GM12878 (cell line): ENCODE data around the gene SPDYC. TPM values are rescaled to one million over a fixed set of nuclear protein-coding genes. Genes with fewer than 3 reads are reported as not detected.

ENCODE experiments used
- ATAC-seq: fragments of 200-7000 bp; cut with Tn5 transposase; 3 replicates; pipeline ENCODE4 v1.9.1; 2020; ENCODE audit warnings: mild to moderate bottlenecking, moderate library complexity
- BruUV-seq: library from RNA; stranded (reverse); fragments of 400-500 nt; replicated peaks from 2 replicates; lab custom pipeline; 2021; lab: Mats Ljungman, UMichigan
- CTCF ChIA-PET: fragments of 300-600 bp; sonication (Branson Sonifier 250); formaldehyde crosslinking; extraction: SDS; loops from one replicate; lab custom pipeline; 2021; ENCODE audit warnings: inconsistent platforms; lab: Yijun Ruan, JAX
- POLR2A ChIA-PET: fragments of 350-600 bp; formaldehyde crosslinking; extraction: SDS; loops from one replicate; lab custom pipeline; 2021; ENCODE audit warnings: inconsistent platforms; lab: Charles Lee
- RAD21 ChIA-PET: fragments of 300-600 bp; sonication (Branson Sonifier 250); formaldehyde crosslinking; loops from one replicate; lab custom pipeline; 2023; ENCODE audit warnings: antibody characterized with exemption; ENCODE audit not compliant: unreplicated experiment; lab: Charles Lee
- SMC1A ChIA-PET: fragments of 300-600 bp; sonication (Branson Sonifier 250); formaldehyde crosslinking; loops from one replicate; lab custom pipeline; 2023; ENCODE audit not compliant: unreplicated experiment, uncharacterized antibody; lab: Charles Lee
- DNase-seq: peaks from one replicate; pipeline ENCODE4 v3.0.0-alpha.2; 2011; ENCODE audit warnings: low read depth, low spot score
- FAIRE-seq: peaks from 3 replicates; lab custom pipeline; 2011; peaks lifted over from hg19 to GRCh38; lab: Jason Lieb, UNC
- H2AFZ ChIP-seq: 2 replicates; pipeline ENCODE4 v1.6.0; 2011; ENCODE audit warnings: low read depth, low read length, control low read depth; ENCODE audit not compliant: control insufficient read depth
- H3K27ac ChIP-seq: 2 replicates; pipeline ENCODE4 v1.5.1; 2011; ENCODE audit warnings: control low read depth; ENCODE audit not compliant: control insufficient read depth, insufficient read depth
- H3K27me3 ChIP-seq, 2 experiments: replicated peaks in 1 of 2; 2 replicates each; pipeline versions ENCODE4 v1.6.0 to v1.6.1; 2011; ENCODE audit warnings: low read length in 1 of 2; ENCODE audit not compliant: control insufficient read depth in 2 of 2, insufficient read depth in 2 of 2
- H3K36me3 ChIP-seq, 2 experiments: 2 replicates each; pipeline ENCODE4 v1.5.1; 2011; ENCODE audit warnings: low read length in 1 of 2; ENCODE audit not compliant: control insufficient read depth in 2 of 2, insufficient read depth in 2 of 2
- H3K4me1 ChIP-seq: 2 replicates; pipeline ENCODE4 v1.6.1; 2011; ENCODE audit warnings: mild to moderate bottlenecking, low read length, moderate library complexity, mixed read lengths; ENCODE audit not compliant: control insufficient read depth, insufficient read depth
- H3K4me2 ChIP-seq: 2 replicates; pipeline ENCODE4 v1.6.0; 2011; ENCODE audit warnings: control low read depth; ENCODE audit not compliant: control insufficient read depth, insufficient read depth
- H3K4me3 ChIP-seq: fragments of 200-600 bp; sonication (generic); 2 replicates; pipeline ENCODE4 v1.5.1; 2016
- H3K79me2 ChIP-seq: 2 replicates; pipeline ENCODE4 v1.6.0; 2011; ENCODE audit warnings: low read length; ENCODE audit not compliant: control insufficient read depth, insufficient read depth
- H3K9ac ChIP-seq: 2 replicates; pipeline ENCODE4 v1.8.0; 2011; ENCODE audit warnings: low read length, control low read depth, mixed read lengths; ENCODE audit not compliant: control insufficient read depth, insufficient read depth
- H3K9me3 ChIP-seq: replicated peaks from 3 replicates; pipeline ENCODE4 v1.5.1; 2011; ENCODE audit warnings: mild to moderate bottlenecking, low read length; ENCODE audit not compliant: control insufficient read depth, insufficient read depth
- H4K20me1 ChIP-seq: 2 replicates; pipeline ENCODE4 v1.6.0; 2011; ENCODE audit not compliant: control insufficient read depth, insufficient read depth
- ETV6 ChIP-seq, 2 experiments: fragments of 450-650 bp in 1 of 2; IDR thresholded peaks in 1 of 2; conservative IDR thresholded peaks in 1 of 2; 2 replicates each; pipeline ENCODE4 v1.6.1; 2014; ENCODE audit warnings: antibody characterized with exemption in 1 of 2, borderline replicate concordance in 1 of 2, low read depth in 1 of 2, mild to moderate bottlenecking in 1 of 2, moderate library complexity in 1 of 2
- HDAC2 ChIP-seq: fragments of 200-600 bp; sonication (generic); IDR thresholded peaks from 2 replicates; pipeline ENCODE4 v1.6.1; 2017
- JUND ChIP-seq: IDR thresholded peaks from 2 replicates; pipeline ENCODE4 v1.6.1; 2012; ENCODE audit warnings: low read depth, mild to moderate bottlenecking, low read length, improper control_type of control experiment, moderate library complexity
- MYC ChIP-seq: IDR thresholded peaks from 2 replicates; pipeline ENCODE4 v1.6.1; 2011; ENCODE audit warnings: mild to moderate bottlenecking, low read length, moderate library complexity, inconsistent platforms; ENCODE audit not compliant: insufficient read depth, insufficient replicate concordance, insufficient read length, severe bottlenecking
- SMAD1 ChIP-seq: fragments of 450-650 bp; IDR thresholded peaks from 2 replicates; pipeline ENCODE4 v1.6.1; 2018; ENCODE audit warnings: mild to moderate bottlenecking, low read depth; ENCODE audit not compliant: partially characterized antibody
- SMARCA5 ChIP-seq: fragments of 450-650 bp; IDR thresholded peaks from 2 replicates; pipeline ENCODE4 v1.6.1; 2017; ENCODE audit warnings: mild to moderate bottlenecking
- TBL1XR1 ChIP-seq: IDR thresholded peaks from 2 replicates; pipeline ENCODE4 v1.6.1; 2012; ENCODE audit warnings: low read depth, low read length, improper control_type of control experiment
- WGBS: methylation state at CpG from one replicate; pipeline ENCODE4 v1.1.6; 2016; ENCODE audit warnings: low lambda C conversion rate; ENCODE audit not compliant: insufficient replicate concordance, insufficient coverage; ENCODE audit errors: missing lambda C conversion rate; 5-methylcytosine and 5-hydroxymethylcytosine counted together
- in situ Hi-C: fragments of 300-500 bp; cut with MboI; formaldehyde crosslinking; loops from 9 replicates; pipeline ENCODE4 v1.14.3; 2018; ENCODE audit warnings: mixed read lengths
- intact Hi-C: fragments of 100-400 bp; cut with micrococcal nuclease; formaldehyde crosslinking; loops from one replicate; pipeline ENCODE4 v1.14.2; 2022; ENCODE audit not compliant: unreplicated experiment
- polyA plus RNA-seq, 11 experiments: library from polyadenylated mRNA; depleted of rRNA in 4 of 11; unstranded in 6 of 11; stranded (reverse) in 5 of 11; fragments of >200 nt; fragmentation: Nextera tagmentation in 4 of 11; fragmentation: Illumina TruSeq in 1 of 11; extraction: Ambion mirVana in 4 of 11; extraction: Trizol in 1 of 11; gene quantifications; 1 replicate in 1 of 11; 2 replicates in 10 of 11; pipeline versions ENCODE4 v1.2.1 to v1.2.3, GENCODE V29; 2011 to 2016; ENCODE audit warnings: inconsistent platforms in 2 of 11, missing spikeins in 2 of 11, low read depth in 1 of 11
- total RNA-seq, 4 experiments: library from RNA; depleted of rRNA in 3 of 4; stranded (reverse); fragments of >200 nt in 3 of 4; fragmentation: Illumina TruSeq in 1 of 4; extraction: Trizol in 1 of 4; gene quantifications; 2 replicates each; pipeline versions ENCODE4 v1.2.1 to v1.2.3, GENCODE V29; 2013 to 2021

SPDYC gene
- total and polyA plus RNA-seq, 10 of the 15 experiments (the other 5 are each of a cell fraction or from before 2014, with no cell fraction given) = not detected

- TF ChIP-seq JUND (no peak), MYC (no peak), TBL1XR1 (no peak), ETV6 (conservative IDR thresholded peaks at IDR 0.05 in 1 of 2, IDR thresholded peaks at IDR 0.05 in 1 of 2; ENCODE audit: borderline replicate concordance in 1 of 2, low read depth in 1 of 2) (no peak), HDAC2 (no peak), SMAD1 (no peak)
Observed at GRCh38 chr11:65187146-65187675, 17.2 kb downstream of the SPDYC start (continued).

GRCh38 chr11:65187971-65188461, 18.0 kb downstream of the SPDYC start:
- no peak for FAIRE-seq
- POLR2A ChIA-PET = interaction anchor here (0.6 kb wide), 1 partner anchor 215 kb away, joined by 5 read pairs; no protein-coding TSS in a partner anchor
- WGBS = 96% methylated on average over 20 of the region's 20 CpGs

More at GRCh38 chr11:65187971-65188461, 18.0 kb downstream of the SPDYC start:
- in situ Hi-C loops (no loop called here), intact Hi-C loops (no loop called here)
- Histone ChIP-seq H3K27me3 (no peaks in the 10 kb centered on the region), H3K27ac (no peak overlapping the region), H3K9me3 (no peaks in the 10 kb centered on the region), H2AFZ (no peak overlapping the region), H3K4me2 (no peak overlapping the region), H3K4me3 (no peak overlapping the region), H3K79me2 (peaks cover 7% of the 10 kb centered on the region), H3K36me3 (peaks cover 6 to 12% of the 10 kb centered on the region in 2 experiments; a peak in 3 of 4 replicates), H4K20me1 (no peaks in the 10 kb centered on the region), H3K9ac (no peak overlapping the region), H3K4me1 (peaks cover 2% of the 10 kb centered on the region; the same call in 1 of the 2 replicates)
- no peak for TF ChIP-seq SMARCA5
- RAD21 ChIA-PET = no interaction called here
- CTCF ChIA-PET = no interaction called here
- DNase-seq = no peak
- BruUV-seq = no TSS peak
- SMC1A ChIA-PET = no interaction called here
- no peak for ATAC-seq
